DMS79 treated with DMSO at 0.1 percent for 48 hours (cell line): Measurements from ENCODE around the gene RASA3.
A peak's percentile ranks its signal among the peaks of the same experiment; 100 is the strongest.
"Not testable (repeated sequence)": the region's sequence is repeated elsewhere in the genome, so short reads cannot be mapped to it uniquely, and the experiment has no call there.

ENCODE experiments used
- DNase-seq: peaks from one replicate; lab custom pipeline; 2025; lab: John Stamatoyannopoulos, UW

The RASA3 gene, protein sequence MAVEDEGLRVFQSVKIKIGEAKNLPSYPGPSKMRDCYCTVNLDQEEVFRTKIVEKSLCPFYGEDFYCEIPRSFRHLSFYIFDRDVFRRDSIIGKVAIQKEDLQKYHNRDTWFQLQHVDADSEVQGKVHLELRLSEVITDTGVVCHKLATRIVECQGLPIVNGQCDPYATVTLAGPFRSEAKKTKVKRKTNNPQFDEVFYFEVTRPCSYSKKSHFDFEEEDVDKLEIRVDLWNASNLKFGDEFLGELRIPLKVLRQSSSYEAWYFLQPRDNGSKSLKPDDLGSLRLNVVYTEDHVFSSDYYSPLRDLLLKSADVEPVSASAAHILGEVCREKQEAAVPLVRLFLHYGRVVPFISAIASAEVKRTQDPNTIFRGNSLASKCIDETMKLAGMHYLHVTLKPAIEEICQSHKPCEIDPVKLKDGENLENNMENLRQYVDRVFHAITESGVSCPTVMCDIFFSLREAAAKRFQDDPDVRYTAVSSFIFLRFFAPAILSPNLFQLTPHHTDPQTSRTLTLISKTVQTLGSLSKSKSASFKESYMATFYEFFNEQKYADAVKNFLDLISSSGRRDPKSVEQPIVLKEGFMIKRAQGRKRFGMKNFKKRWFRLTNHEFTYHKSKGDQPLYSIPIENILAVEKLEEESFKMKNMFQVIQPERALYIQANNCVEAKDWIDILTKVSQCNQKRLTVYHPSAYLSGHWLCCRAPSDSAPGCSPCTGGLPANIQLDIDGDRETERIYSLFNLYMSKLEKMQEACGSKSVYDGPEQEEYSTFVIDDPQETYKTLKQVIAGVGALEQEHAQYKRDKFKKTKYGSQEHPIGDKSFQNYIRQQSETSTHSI

DNA sequence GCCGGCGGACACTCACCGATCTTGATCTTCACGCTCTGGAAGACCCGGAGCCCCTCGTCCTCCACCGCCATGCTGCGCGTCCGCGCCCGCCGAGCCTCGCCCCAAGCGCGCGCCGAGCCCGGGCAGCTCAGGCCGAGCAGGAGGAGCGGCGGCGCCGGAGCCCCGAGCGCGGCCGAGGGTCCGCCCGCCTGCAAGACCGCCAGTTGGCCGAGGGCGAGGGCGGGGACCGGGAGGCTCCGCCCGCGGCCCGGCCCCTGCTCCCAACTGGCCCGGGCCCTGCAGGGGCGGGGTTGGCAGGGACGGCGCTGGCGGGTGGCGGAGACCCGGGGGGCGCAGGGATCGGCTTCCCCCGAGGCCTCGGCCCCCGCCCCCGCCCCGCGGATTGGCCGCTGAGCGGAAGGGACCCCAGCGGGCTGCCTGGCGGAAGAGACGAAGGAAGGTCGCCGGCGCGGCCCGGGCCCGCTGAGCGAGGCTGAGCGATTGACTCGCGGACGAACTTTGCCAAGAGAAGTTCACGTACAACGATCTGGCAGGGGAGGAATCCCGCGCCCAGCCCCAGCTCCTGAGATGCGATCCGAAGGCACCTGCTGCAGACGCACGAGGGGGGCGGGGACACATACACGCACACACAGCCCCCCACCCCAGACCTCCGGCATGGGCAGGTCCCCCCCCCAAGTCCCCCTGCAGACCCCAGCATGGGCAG lies at the start of gene RASA3:
Gene RASA3 (minus strand): TSS at position 205 of the 703 bp plus-strand sequence. CDS start 134 bp downstream, at position 71.
- peak; percentile 83 for DNase-seq

DNA sequence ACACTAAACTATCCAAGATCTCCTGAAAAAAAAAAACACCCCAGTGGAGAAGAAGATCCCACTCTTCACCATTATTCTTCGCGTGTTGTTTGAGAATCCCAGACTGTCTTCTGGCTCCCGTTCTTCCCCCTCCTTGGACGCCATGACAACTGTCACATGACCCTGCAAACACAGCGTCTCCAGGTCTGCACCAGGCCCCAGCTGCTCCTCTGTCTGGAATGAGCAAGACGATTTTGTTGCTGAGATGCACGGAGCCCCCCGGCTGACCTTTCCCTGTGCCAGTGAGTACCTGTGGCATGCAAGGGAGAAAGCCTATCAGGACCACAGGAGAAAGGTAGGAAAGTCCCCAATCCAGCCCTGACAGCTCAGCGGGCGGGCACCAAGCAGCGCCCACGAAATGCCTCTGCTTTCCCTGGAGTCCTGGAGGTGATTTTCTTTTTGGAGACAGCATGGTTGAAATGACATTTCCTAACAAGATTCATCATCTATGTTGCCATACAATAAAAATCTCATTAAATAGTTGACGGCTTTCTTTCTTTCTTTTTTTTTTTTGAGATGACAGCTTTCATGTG lies 46.8 kb upstream of the RASA3 start, which contains the start of gene CFAP97D2:
Gene CFAP97D2 (plus strand): TSS at position 171 of the 572 bp plus-strand sequence. CDS start 74 bp downstream, at position 245.
- peak; percentile 49 for DNase-seq

DNA sequence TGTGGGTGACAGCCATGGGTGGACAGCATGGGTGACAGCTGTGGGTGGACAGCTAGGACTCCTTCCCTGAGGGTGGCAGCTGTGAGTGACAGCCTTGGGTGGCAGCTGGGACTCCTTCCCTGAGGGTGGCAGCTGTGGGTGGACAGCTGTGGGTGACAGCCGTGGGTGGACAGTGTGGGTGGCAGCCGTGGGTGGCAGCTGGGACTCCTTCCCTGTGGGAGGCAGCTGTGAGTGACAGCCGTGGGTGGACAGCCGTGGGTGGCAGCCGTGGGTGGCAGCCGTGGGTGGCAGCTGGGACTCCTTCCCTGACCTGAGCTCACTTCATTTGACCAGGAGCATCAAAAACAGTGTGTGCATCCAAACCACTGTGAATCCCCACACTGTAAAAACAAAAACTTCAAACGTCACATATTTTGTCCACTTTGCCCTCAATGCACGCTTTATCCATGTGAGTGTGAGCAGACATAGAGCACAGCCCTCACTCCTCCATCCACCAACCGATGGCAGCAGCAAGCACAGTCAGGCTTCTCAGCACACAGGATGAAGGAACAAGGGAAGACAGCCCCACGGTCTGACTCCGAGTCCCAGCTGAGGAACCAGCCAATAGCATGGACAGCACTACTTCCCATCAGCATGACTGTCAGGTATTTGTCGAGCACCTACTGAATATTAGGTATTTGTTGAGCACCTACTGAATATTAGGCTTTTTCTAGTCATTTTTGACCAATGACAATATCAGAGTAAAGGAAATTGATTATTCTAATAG lies 45.0 kb upstream of the RASA3 start:
- DNase-seq, result no peak

DNA sequence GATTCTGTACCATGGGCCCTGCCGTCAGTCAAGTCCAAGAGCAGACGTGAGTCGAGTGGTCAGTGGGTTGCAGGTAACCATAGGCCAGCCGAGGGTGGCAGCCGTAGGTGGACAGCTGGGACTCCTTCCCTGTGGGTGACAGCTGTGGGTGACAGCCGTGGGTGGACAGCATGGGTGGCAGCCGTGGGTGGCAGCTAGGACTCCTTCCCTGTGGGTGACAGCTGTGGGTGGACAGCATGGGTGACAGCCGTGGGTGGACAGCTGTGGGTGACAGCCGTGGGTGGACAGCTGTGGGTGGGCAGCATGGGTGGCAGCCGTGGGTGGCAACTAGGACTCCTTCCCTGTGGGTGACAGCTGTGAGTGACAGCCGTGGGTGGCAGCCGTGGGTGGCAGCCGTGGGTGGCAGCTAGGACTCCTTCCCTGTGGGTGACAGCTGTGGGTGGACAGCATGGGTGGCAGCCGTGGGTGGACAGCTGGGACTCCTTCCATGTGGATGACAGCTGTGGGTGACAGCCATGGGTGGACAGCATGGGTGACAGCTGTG lies 44.0 kb upstream of the RASA3 start:
- DNase-seq, result not testable (repeated sequence)

DNA sequence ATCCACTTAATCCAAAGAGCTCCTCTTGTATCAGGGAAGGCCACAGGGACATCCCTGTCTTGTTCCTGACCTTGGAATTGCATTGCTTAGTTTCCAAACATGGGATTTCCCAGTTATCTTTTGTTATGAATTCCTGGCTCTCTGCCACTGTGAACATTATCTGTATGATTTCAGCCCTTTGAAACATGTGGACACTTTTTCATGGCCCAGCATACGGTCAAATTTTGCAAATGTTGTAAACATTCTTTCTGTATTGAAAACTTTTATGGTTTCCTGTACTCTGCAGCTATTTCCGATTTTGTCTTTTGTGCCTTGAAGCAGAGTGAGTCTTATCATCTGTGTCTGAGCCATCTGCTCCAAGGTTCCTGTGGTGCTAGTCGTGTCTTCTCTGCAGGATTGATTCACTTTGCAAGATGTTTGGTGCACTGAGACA lies 42.1 kb upstream of the RASA3 start:
- DNase-seq, result peak; percentile 62

DNA sequence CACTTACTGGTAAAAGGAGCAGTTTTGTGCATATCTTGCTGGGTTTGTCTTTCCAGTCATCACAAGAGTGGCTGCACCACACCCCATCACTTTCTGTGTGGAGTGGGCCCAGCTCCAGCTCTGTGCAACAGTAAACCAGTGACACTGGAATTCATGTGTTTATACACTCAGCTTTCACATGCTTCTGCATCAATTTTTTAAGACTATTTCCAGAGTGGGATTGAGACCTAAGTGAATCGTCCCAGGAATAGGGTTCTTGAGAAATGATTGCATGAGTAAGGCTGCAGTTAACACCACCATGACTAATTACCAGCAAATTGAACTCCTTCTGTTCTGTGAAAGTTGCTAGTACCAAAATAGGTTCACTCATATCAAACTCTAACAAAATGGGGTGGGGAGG lies 41.3 kb upstream of the RASA3 start:
- no peak for DNase-seq

DNA sequence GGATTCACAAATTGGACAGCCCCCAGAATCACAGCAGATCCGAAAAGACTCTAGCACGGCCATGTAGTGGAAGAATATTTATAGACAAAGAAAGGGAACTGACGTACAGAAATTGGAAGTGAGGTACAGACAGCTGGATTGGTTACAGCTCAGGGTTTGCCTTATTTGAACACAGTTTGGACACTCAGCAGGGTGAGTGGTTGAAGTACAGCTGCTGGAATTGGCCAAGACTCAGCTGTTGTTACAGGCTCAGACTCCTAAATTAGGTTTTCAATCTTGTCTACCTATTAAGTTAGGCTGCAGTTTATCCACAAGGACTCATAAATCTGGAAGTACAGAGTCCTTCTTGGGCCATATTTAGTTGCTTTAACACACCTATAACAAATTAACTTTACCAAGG lies 40.8 kb upstream of the RASA3 start:
- no peak for DNase-seq

DNA sequence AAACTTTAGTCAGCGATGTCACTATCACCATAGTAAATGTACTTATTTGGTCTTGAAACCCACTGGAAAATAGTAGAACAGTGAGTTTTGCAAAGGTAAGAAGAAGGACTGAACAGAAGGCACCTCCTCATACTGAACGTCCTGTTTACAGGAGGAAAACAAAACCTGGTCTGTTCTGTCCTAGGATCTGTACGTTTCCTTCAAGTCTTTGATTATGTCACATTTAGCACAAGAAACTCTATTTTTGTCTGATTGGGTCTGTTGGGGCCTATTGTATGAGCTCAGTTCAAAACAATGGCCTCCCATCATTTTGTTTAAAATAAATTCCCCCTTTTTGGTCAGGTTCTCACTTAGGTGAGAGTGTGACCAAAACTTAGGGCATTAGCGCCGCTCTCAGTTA lies 35.5 kb upstream of the RASA3 start:
- DNase-seq, result no peak

DNA sequence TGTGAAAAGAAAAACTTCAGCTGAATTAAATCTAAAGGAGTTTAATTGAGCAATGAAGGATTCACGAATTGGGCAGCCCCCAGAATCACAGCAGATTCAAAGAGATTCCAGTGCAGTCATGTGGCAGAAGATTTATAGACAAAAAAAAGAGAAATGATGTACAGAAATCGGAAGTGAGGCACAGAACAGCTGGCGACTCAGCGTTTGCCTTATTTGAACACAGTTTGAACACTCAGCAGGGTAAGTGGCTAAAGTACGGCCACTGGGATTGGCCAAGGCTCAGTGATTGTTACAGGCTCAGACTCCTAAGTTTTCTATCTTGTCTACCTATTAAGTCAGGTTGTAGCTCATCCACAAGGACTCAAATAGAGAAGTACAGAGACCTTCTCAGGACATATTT lies 35.0 kb upstream of the RASA3 start:
- no peak for DNase-seq

DNA sequence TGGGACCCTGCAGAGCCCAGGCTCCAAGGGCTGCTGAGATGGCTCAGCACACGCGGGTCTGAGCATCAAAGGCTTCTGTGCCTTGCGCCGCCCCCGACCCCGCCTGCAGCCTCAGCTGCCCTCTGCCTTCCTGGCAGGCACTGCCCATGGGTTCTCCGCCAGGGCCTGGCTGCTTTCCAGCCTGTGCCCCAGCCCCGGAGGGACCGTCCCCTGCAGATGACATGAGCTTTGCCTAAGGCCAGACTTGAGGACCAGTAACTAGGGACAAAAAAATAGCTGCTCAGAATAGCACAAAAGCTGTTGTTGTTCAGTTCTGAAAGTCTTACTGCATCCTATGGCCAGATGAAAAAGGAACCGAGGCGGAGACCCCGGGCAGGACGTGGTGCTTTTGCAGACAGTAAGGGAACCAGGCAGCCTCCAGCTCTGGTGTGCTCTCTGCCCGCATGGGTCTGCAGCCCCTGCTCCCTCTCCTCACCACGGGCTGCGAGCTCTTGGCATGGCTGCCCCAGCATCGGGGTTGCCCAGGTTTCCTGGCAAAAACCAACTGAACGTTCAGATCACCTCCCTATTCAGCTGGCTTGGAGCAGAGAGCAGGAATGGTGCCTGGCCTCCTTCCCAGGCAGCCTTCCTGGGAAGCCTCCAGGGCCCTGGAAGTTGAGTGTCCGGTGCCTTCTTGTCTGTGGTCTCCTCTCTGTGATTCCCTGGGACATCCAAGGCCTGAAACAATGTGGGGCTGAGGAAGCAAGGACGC lies 34.1 kb upstream of the RASA3 start:
- peak; percentile 30 for DNase-seq

DNA sequence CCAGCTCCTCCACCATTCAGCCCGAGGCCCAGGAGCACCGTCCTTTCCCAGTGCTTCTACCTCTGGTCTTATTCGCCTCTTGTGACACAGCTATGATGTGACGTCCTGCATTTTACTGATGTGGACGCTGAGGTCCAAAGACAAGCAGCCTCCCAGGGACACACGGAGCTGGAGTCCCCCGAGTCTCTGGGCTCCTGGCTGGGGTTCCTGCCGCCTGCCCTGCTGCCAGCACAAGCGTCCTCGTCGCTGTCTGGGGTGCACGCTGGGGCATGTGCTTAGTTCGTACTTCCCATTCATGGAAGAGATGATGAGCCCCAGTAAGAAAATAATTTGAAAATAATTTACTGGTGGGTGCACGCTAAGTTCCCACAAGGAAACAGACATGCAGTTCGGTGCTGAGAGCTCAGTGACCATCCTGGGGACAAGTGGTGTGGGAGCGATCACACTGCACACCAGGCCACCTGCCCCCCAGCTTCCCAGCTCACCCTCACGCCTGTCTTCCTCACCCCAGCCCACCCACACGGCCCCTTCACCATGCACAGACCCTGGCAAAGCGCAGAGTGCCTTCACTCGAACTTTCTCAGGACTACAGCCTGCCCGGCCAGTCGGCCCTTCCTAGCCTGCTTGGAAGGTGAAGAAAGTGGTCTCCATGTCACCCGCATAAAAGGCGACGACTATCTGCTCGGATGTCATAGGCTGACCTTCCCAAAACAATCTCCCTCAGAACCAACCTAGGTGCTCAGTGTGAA lies 32.4 kb upstream of the RASA3 start:
- DNase-seq, result no peak

DNA sequence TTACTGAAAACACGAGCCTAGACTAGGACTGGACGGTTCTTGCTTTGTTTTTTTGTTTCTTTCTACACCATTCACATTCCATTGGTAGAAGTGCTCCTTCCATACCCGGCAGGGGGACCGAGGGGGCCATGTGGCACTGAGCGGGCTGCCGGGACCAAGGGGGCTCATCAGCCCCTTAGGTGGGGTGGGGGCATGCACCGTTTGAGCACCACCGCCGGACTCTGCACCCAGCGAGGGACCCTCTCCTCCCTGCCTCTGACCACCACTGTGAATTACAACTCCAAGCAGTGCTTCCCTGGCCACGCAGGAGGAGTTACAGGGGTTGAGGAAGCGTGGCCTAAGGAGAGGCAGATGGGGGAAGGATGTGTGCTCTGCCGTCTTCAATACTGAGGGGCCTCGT lies 31.6 kb upstream of the RASA3 start:
- no peak for DNase-seq

DNA sequence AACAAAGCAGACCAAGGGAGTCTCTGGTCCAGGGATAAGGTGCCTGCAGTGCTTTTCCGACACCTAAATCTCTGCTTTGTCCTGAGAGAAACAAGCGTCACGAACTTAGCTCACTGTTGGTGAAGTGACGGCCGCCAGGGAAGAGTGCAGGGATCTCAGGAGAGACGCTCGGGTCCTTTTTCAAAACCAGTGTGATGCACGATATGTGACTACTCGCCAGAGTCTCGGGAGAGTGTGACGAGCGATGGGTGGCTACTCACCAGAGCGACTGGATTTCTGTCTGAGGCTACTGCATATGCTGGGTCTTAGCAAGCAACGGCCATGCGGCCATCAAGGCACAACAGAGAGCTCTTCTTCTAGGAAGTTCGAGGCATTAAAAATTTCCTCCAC lies 30.1 kb upstream of the RASA3 start:
- DNase-seq, result no peak

DNA sequence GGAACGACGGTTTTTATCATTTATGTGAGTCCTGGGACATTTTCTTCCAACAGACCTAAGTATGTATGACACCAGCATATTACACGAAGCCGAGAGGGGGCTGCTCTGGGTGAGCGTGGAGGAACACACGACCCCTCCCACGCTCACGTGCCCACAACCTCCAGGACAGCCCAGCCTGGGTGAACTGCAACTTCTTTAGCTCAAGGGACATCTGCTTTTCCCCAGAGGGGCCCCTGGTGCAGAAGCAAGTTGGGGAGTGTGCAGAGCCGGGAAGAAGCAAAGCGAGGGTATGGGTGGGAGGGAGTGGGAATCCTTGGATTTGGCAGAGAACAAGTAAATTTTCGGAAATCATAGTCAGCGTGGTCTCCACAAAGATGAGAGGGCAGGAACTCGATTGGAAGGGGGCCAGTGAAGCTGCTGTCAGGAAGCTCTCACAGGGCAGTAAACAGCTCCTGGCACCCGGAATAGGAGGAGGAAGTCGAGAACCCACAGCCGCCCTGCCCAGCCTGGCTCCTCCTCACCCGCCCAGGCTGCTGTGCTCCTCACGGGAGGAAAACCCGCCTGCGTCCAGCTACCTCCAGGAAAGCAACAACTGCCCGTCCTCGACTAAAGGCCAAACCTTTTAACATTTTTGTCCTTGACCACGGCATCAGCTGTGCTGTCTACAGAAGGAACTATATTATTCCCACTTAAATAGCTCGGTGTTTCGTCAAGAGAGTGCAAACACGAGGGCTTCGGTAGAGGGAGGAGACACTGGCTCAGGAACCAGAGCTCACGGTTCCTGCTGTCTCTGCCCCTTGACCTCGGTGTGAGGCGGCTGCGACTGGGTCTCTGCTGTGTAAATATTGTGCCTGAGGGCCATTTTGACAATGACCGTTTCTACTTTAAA lies 29.5 kb upstream of the RASA3 start:
- no peak for DNase-seq

DNA sequence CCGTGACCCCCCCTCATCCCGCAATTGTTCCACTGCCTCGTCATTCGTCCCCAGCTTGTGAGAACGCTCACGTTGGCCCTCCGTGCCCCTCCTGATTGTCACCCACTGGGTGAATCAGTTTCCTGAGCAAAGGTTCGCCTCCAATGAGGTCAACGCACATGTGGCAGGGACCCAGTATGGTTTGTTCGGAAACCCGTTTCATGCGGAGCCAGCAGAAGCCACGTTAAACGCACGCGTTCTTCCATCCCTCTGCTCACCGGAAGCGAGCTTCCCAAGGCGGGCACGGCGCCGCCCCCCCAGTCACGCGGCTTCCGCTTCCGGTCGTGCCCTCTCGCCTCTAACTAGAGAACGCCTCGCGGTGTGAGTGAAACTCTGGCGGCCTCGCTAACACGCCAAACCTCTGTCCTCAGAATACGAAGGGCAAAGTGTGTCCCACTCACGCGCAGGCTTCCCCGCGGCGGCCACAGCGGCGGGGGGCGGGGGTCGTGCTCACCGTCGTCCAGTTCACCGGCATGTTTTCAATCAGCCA lies 28.7 kb upstream of the RASA3 start:
- no peak for DNase-seq

DNA sequence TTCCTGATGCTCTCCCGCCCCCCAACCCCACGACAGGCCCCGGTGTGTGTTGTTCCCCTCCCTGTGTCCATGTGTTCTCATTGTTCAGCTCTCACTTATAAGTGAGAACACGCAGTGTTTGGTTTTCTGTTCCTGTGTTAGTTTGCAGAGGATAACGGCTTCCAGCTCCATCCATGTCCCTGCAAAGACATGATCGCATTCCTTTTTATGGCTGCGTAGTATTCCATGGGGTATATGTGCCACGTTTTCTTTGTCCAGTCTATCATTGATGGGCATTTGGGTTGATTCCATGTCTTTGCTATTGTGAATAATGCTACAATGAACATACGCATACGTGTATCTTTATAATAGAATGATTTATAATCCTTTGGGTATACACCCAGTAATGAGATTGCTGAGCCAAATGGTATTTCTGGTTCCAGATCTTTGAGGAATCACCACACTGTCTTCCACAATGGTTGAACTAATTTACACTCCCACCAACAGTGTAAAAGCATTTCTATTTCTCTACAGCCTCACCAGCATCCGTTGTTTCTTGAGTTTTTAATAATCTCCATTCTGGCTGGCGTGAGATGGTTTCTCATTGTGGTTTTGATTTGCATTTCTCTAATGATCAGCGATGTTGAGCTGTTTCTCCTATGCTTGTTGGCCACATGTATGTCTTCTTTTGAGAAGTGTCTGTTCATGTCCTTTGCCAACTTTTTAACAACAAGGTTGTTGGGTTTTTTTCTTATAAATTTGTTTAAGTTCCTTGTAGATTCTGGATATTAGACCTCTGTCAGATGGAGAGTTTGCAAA lies 26.6 kb upstream of the RASA3 start:
- DNase-seq, result not testable (repeated sequence)

DNA sequence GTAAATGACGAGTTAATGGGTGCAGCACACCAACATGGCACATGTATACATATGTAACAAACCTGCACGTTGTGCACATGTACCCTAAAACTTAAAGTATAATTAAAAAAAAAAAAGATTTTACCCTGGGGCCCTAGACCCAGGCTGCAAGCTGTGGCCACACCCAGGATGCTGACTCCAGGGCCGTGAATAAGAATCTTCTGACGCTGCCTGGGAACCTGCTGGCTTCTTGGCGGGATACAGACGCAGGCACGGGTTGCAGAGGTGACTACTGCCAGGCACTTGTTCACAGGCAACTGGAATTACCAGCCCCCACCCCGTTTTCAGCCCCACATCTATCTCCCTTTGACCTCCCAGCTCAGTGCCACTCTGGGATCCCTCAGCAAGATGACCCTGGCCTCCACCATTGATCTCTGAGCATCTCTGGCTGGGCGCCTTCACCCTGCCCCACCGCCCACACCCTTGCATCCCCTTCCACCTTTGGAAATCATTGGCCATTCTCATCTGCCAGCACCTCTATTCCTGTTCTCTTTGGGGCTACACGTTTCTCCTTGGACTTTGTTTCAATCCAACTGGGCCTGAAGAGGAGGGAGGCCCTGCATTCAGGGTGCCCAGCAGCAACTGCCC lies 25.6 kb upstream of the RASA3 start:
- DNase-seq, result no peak
